GM19438 (cell line): ENCODE results near the gene LSM3.

Experiments
- ATAC-seq: cut with Tn5 transposase; IDR thresholded peaks from one replicate; pipeline ENCODE4 v1.9.1; 2021; ENCODE audit warnings: low read depth; ENCODE audit not compliant: unreplicated experiment

The LSM3 gene

DNA sequence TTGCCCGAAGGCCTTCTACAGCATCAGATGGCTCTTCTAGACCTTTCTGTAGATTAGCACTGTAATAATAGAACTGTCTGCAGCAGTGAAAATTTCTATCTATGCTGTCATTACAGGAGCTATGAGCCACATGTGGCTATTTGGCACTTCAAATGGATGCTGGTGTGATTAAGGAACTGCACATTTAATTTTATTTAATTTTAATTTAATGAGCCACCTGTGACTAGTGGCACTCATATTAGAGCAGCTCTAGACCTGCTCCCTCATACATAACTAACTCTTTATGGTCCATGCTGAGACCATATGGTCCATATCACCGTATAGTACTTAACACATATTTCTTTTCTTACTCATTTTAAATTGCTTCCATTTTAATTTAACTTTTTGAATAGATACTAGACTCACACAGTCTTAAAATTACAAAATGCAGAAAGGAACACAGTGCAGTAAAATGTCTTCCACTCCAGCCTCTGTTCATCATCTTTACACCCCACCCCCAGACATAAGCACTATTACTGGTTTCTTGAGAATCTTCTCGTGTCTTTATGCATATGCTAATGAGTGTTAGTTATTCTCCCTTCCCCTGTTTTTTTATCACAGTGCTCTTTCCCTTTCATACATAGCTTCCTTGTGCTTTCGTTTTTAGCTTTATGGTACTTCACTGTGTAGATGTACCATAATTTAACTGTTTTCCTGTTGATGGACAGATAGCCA lies 9.6 kb downstream of the LSM3 start:
- ATAC-seq = no peak

- ATAC-seq = no peak
Measured at GRCh38 chr3:14194865-14195264, 16.2 kb downstream of the LSM3 start.

GRCh38 chr3:14199641-14200040 lies 21.0 kb downstream of the LSM3 start:
- no peak for ATAC-seq

DNA sequence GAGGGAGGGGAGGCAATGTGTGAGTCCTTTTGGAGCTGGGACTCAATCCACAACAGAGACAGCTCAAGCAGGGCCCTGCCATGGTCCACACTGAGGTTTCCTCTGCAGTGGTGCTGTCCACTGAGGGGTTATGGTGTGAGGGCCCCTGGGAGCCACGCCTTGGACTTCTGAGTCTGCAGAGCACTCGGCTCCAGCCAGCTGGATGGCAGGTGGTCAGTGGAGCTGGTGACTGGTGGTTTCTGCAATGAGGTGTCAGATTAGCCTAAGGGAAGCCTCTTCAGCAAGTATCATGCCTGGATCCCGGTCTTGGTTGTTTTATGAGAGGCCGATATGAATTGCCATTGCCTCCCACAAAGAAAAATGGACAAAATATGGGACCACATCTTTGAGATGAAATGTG lies 21.7 kb downstream of the LSM3 start:
- ATAC-seq = no peak

GRCh38 chr3:14200841-14201240 lies 22.2 kb downstream of the LSM3 start:
- ATAC-seq = no peak

DNA sequence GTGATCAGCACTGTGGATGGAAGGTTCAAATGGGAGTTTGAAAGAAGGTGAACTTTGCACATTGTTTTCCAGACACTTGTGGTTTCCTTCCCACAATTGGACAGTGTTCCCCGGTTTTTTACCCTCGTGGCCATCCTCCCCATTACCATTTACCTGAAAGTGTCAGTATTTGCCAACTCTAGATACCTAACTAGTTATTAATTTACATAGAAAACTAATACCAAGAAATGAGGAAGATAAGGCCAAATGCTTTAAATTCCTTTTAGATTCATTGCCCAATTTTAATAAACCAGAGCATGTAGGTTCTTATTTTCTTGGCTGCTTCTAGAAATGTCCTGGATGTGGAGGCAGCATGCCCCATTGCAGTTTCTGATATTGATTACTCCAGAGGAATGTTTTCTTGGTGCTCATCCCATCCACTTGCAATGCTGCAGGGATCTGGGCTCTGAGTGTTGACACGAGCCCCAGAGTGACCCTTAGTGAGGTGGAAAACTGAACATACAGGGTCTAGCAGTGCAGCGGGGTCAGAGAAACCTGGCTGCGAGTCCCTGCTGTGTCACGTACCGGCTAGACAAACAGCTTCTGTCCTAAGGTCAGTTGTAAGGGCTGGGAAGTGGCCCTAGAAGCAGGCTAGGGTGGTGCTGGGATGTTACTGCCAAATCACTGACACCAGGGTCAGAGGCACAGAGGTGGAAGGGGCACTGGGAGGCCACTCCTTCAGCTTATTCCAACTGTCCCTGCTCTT lies 23.5 kb downstream of the LSM3 start:
- no peak for ATAC-seq

DNA sequence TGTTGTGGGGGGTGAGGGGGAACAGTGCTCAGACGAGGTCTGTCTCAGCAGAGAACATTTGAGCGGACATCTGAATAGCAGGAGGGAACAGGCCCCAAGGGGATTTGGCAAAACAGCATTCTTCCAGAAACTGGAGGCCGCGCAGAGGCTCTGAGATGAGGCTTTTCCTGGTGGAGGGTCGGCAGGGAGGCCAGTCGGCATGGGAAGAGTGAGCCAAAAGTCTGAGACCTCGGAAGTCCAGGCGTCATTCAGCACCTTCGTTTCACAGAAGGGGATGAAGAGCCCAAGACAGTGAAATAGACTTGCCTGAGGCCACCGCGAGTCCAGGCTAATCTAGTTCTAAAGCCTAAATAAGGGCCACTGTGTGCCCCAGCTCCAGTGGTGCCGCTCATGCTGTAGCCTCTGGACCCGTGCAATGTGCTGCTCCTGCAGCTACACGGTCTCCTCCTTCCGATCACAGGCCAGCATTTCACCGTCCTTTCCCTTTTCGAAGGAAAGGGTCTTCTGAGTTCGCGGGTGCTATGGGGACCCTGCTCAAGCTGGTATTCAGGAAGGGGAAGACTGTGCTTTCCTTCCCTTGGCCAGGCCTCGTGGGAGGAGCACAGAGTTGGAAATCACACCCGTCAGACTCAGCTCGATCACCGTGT lies 24.4 kb downstream of the LSM3 start:
- no peak for ATAC-seq

DNA sequence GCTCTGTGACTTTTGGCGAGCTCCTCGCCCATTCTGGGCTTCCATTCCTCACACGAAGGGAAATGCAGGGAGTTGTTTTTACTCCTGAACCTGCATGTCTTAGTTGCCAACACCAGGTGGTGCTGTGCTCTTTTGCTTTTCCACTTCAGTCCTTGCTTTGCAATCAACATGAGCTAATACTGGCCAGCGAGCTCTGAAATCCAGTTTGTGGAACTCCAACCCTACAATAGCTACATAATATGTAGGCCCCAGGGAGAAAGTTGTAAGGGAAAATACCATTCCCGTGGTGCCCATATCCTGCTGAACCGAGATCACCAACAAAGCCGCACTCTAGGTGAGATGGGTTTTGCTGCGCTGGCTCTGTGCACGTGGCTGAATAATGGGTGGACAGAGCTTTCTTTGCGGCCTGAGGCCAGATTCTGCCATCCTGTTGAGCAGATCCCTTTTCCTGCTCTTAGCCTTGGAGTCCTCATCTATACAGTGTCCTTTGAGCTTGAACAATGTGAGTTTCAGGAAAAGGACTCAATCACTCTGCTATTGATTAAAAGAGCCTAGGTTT lies 25.0 kb downstream of the LSM3 start:
- no peak for ATAC-seq

DNA sequence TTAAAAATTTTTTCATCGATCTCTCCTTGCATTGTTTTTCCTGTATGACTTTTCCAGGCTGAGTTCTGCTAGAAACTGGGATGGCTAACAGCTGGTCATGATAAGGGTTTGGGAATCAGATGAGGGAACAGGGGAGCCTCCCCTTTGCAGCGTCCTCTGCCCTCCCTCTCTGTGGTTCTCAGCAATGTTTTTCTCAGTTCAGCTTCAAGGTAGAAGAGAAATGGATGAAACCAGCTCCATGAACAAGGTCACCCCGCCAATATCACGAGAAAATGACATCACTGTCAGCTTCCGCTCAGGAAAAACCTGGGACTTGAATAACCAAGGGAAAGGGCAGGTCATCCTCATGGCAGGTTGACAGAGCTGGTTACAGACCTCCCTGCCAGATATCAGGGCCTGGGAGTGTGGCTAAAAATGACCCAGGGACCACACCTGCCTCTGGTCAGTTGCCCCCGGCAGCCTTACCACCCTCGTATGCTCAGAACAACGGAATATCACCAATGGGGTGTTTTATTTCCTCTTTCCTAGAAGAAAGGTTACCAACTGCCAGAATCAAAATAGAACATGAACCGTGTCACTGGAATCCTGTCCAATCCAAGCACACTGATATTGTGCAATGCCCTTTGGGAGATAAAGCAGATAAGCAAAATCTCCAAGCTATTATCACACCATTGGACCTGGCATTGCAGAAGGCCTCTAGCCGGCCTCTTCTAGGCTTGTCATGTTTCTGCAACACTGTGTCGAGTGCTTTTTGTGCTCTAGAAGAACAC lies 26.1 kb downstream of the LSM3 start:
- no peak for ATAC-seq

GRCh38 chr3:14206548-14207177 lies 28.0 kb downstream of the LSM3 start:
- no peak for ATAC-seq

DNA sequence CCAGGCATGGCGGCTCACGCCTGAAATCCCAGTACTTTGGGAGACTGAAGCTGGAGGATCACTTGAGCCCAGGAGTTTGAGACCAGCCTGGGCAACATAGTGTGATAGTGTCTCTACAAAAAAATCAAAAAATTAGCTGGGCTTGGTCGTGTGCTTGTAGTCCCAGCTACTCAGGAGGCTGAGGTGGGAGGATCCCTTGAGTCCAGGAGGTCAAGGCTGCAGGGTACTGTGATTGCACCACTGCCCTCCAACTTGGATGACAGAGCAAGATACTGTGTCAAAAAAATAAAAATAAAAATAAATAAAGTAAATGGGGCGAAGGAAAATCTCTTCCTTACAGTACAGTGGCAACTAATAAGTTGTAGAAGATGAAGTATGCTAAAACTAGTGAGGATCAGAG lies 29.6 kb downstream of the LSM3 start:
- ATAC-seq = no peak

DNA sequence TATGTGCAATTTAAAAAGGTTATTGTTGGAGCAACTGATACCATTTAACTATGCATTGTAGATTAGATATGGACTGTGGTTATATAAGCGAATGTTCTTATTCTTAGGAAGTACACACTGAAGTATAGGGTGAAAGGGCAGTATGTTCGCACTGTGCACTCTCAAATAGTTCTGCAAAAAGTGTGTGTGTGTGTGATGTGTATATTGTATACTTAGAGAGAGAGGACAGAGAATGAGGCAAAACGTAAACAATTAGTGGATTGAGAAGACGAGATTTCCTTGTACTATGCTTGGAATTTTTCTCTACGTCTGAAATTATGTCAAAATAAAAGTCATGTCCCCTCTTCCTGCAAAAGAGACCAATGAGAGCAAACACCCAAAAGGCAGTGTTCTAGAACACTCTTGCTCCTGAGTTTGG lies 30.4 kb downstream of the LSM3 start:
- no peak for ATAC-seq

DNA sequence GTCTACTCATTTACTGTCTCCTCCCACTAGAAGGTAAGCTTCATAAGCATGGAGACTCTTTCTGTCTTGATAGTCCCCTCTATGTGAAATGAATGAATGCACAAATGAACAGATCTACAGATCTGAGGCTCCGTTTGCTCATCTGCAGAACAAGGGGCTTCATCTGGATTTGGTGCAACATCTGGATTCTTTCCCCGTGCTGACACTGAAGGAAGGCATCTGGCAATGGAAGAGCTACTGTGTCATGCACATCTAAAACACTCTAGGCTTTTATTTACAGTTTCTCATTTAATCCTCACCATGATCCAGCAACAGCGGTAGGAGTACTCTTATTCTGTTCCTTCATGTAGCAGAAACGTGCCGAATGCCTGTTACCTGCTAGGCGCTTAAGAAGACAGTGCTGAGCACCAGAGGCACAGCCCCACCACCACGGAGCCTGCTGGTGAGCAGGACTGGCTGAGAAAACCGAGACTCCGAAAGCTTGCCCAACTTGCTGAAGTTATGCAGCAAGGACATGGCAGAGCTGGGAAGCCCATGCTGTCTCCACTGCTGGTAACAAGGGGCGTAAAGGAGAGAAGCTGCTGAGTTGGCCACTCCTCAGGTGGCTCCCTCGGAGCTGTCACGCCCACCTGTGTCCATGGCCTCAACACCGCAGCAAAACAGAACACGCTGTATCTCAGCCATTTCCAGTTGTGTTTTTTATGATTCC lies 31.1 kb downstream of the LSM3 start:
- no peak for ATAC-seq

DNA sequence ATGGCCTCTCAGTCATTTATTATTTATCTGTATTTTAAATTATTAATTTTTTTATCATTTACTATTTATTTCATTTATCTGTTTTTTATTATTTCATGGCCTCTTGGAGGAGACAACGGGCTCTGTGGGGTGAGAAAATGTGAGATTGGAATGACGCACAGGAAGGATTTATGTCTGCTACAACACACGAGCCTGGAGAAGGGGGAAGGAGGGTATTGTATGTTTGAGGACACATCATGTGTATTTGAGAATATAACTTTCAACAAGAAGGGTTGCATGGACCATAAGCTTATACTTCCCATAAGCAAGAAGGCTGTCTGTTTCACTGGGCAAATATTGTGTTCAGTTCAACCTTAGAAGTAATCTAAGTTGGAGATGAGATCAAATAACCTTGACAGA lies 31.7 kb downstream of the LSM3 start:
- no peak for ATAC-seq

DNA sequence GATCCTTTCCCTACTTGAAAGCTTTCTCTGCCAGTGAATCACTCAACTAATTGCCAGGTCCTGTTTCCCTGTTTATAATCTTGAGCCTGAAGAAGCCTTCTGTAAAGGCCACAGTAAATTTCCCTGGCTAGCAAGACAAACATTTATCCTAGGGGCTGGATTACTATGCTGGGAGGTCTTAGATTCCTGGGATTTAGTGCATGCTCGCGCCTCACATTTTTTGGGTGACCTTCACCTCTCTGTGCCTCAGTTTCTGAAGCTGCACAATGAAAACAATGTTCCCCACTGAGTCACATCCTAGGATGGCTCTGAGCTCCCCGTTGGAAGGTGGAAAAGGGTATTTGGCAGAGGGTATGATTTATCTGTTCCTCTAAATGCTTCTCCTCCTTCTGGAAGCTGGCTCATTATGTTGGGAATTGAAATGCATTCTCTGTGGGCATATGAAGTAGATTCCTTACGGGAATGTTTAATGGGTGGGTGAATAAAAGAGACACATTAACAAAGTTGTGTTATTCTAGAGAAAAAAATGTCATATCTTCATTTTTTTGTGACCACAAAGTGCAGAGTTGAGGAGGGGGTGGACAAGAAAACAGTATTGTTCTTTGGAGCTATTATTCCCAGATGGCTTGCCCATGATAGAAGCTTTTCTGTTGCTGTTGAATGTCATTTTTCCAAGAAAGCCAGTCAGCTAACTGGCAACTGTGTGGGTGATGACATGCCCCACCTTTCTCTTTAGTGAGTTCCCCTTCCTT lies 32.4 kb downstream of the LSM3 start:
- no peak for ATAC-seq

GRCh38 chr3:14211621-14212020 lies 33.0 kb downstream of the LSM3 start:
- ATAC-seq = no peak

GRCh38 chr3:14212032-14212431 lies 33.4 kb downstream of the LSM3 start:
- no peak for ATAC-seq

- ATAC-seq = no peak
Measured at GRCh38 chr3:14213066-14213774, 34.6 kb downstream of the LSM3 start.
